Articular chondrocyte of knee joint (primary cell): Measurements from ENCODE around the gene NCF1. TPM values are rescaled to one million over a fixed set of nuclear protein-coding genes. Genes with fewer than 3 reads are reported as not detected.

Source experiments
- total RNA-seq: library from RNA; depleted of rRNA; stranded (reverse); fragments of >200 nt; gene quantifications from 2 replicates; pipeline ENCODE4 v1.2.3, GENCODE V29; 2012

NCF1 gene
- not detected in 2 replicates for total RNA-seq

GRCh38 chr7:74773760-74774750 lies at the start of gene NCF1:
Gene NCF1 (plus strand): TSS chr7:74774011. CDS start chr7:74774032, 21 bp downstream.

Other genes starting within 250 kb of the NCF1 start
- gene GTF2I, start 116.3 kb upstream of the NCF1 start, total RNA-seq, result 161 and 171 TPM in 2 replicates
- gene GTF2IRD2, start 77.6 kb downstream of the NCF1 start, total RNA-seq, result 11.1 and 15.3 TPM in 2 replicates
- gene CASTOR2, start 190.7 kb downstream of the NCF1 start, total RNA-seq, result 17.3 and 21.7 TPM in 2 replicates